Choroid plexus epithelial cell (primary cell): ENCODE measurements around the gene KRTAP12-2.
"Not testable (repeated sequence)": the region's sequence is repeated elsewhere in the genome, so short reads cannot be mapped to it uniquely, and the experiment has no call there.

Experiments
- DNase-seq: peaks from one replicate; pipeline ENCODE4 v3.0.0-alpha.2; 2010; ENCODE audit warnings: low read depth
- H3K4me3 ChIP-seq: 2 replicates; pipeline ENCODE4 v1.5.1; 2011; ENCODE audit warnings: low read depth, mild to moderate bottlenecking, control low read depth, low read length, moderate library complexity
- TF ChIP-seq, protein P1 (sequence below): conservative IDR thresholded peaks from 2 replicates; pipeline ENCODE4 v1.5.1; 2011; ENCODE audit warnings: low read depth, mild to moderate bottlenecking, control low read depth, inconsistent platforms, low read length, moderate library complexity

Gene KRTAP12-2

DNA sequence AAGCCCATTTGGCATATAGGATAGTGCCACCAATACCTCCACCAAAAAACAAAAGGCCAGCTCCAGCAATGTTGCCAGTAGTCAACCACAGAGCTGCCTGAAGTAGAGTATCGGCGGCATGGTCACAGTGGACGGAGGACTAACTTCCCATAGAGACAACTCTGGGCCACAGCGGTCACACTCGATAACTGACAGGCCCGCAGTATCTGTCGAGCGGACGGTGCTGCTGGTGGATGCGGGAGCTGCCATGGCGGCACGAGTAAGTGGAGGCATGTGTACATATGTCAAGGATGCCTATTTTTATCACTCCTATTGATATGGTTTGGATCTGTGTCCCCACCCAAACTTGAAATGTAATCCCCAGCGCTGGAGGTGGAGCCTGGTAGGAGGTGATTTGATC is 11.2 kb upstream of the KRTAP12-2 start:
- TF ChIP-seq, protein P1, sequence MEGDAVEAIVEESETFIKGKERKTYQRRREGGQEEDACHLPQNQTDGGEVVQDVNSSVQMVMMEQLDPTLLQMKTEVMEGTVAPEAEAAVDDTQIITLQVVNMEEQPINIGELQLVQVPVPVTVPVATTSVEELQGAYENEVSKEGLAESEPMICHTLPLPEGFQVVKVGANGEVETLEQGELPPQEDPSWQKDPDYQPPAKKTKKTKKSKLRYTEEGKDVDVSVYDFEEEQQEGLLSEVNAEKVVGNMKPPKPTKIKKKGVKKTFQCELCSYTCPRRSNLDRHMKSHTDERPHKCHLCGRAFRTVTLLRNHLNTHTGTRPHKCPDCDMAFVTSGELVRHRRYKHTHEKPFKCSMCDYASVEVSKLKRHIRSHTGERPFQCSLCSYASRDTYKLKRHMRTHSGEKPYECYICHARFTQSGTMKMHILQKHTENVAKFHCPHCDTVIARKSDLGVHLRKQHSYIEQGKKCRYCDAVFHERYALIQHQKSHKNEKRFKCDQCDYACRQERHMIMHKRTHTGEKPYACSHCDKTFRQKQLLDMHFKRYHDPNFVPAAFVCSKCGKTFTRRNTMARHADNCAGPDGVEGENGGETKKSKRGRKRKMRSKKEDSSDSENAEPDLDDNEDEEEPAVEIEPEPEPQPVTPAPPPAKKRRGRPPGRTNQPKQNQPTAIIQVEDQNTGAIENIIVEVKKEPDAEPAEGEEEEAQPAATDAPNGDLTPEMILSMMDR: no peak
- no peak for DNase-seq
- no peak overlapping the region for H3K4me3 ChIP-seq

DNA sequence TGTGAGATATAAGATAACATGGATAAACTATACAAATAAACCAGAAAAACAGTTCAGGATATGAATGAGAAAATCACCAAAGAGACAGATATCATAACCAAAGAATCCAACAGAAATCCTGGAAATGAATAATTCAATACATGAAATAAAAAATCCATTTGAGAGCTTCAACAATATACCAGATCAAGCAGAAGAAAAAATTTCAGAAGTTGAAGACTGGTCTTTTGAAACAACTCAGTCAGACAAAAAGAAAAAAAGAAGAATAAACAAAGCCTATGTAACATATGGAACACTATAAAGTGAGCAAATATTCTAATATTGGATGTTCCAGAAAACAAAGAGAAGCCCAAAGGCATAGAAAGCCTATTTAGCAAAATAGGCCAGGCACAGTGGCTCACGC is 5.2 kb upstream of the KRTAP12-2 start:
- DNase-seq: no peak
- TF ChIP-seq, protein P1: no peak

DNA sequence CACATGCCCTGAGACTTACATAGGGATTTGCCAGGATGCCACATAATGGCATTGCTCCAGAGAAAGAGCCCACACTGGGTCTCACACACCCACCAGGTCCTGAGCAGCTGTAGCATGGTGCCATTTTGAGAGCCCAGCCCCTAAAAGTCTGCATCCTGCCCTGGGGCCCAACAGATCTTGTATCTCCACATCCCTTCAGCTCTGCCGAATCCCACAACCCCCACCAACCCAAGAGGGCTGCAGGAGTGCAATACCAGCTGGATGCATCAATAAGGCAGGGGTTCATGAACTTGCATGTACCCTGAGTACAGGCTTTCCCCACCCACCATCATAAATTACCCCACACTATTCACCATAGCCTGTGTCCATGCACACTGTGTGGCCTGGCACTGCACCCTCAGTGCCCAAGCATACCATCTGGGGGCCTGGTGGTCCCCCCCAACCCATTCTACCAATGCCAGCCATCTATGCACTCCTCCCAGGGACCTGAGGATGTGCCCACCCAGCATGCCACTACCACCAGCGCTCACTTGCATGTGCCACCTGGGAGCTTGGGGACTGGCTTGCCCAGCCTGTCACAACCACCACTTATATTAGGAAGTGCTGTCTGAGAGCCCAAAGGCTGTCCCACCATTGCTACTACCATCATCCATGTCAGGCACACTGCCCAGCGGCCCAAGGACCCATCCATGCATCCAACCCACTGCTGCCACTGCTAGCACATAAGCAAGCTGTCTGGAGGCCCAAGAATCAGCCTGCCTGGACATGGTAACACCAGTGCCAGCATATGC is 4.1 kb upstream of the KRTAP12-2 start:
- no peak for DNase-seq
- no peak overlapping the region for H3K4me3 ChIP-seq
- TF ChIP-seq, protein P1: no peak

More for the DNA sequence above, 5.2 kb upstream of the KRTAP12-2 start:
- no peak overlapping the region for H3K4me3 ChIP-seq

DNA sequence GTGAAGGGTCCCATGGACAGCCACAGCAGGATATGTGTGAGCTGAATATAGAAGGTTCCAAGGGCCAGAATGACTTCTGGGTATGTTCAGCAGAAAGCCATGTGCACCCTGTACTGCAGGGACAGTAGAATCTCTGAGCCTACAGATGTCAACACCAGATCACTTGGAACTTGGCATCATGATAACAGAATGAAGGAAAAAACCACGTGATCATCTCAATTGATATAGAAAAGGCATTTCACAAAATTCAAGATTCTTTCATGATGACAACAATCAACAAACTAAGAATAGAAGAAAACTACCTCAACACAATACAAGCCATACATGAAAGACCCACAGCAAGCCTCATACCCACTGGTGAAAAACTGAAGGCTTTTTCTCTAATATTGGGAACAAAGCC is 885 bp upstream of the KRTAP12-2 start:
- no peak for DNase-seq
- TF ChIP-seq, protein P1: no peak
- no peak overlapping the region for H3K4me3 ChIP-seq

DNA sequence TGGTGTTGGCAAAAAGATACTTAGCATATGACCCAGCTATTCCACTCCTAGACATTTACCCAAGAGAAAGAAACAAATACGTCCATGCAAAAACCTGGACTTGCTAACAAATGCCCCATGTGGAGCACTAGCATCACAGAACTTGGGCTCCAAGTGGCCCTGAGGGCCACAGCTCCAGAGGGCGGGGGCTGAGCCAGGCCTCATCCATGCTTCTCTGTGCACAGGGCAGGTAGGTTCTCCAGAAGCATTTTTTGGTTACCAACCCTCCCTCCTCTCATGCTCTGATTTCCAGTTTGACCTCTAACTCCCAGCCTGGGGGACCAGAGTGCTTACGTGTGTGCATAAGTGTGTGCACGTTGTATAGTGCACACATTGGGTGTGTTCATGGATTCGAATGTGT is 2.0 kb downstream of the KRTAP12-2 start:
- TF ChIP-seq, protein P1: no peak
- no peak for DNase-seq

DNA sequence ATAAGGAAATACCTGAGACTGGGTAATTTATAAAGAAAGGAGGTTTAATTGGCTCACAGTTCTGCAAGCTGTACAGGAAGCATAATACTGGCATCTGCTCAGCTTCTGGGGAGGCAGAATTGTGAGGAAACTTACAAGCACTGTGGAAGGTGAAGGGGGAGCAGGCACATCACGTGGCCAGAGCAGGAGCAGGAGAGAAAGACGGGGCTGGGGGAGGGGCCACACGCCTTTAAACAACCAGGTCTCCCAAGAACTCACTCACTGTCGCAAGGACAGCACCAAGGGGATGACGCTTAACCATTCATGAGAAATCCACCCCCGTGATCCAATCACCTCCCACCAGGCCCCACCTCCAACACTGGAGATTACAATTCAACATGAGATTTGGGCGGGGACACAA is 5.2 kb downstream of the KRTAP12-2 start:
- H3K4me3 ChIP-seq, DNase-seq: not testable (repeated sequence)

More for the DNA sequence above, 2.0 kb downstream of the KRTAP12-2 start:
- no peak overlapping the region for H3K4me3 ChIP-seq

DNA sequence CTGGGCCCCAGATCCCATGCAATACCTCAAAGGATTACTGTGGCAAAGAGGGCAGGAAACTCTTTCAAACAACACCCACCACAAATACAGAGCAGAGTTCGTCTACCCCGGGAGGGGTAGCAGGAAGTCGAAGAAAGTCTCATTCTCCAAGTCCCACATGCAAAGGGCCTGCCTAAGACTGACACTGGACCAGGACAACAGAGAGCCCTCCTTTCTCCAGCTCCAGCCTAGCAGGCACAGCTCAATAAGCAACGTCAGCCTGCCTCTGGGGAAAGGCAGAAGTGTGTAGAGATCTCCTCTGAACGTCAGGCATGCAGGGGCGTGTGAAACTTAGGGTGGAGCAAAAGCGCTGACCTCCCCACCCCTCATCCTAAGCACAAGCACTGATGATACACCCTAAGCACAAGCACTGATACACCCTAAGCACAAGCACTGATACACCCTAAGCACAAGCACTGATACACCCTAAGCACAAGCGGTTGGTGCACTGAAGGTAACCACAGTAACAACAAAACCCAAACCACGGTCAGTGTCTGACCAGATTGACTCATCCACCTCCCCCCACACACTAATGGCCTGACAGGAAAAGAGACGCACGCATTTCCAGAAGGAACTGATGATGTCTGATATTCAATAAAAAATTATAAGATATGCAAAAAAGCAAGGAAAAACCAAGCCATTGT is 7.7 kb downstream of the KRTAP12-2 start:
- no peak for DNase-seq
- H3K4me3 ChIP-seq: no peak overlapping the region
- TF ChIP-seq, protein P1: no peak
